GM19238 (cell line): Measurements from ENCODE around the gene FAM163B.

ENCODE experiments used
- DNase-seq: peaks from one replicate; pipeline ENCODE4 v3.0.0; 2011; ENCODE audit warnings: low spot score; ENCODE audit not compliant: insufficient read length

FAM163B gene

DNA sequence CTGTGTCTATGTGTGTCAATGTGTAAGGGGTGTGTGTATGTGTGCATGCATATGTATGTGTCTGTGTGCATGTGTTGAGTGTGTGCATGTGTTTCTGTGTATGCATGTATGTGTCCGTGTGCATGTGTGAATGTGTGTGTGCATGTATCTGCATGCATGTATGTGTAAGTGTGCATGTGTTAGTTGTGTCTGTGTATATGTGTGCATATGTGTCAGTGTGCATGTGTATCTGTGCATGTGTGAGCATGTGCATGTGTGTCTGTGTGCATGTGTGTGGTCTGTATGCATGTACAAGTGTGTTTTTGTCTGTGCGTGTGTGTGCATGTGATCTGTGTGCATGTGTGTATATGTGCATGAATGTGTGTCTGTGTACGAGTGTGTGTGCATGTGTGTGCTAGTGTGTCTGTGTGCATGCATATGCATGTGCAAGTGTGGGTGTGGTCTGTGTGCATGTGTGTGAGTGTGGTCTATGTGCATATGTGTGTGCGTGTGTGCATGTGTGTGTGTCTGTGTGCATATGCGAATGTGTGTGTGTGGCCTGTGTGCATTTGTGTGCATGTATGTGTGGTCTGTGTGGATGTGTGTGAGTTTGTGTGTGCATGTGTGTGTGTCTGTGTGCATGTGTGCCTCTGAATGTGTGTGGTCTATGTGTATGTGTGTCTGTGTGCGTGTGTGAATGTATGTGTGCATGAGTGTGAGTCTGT is 9.6 kb downstream of the FAM163B start:
- no peak for DNase-seq

DNA sequence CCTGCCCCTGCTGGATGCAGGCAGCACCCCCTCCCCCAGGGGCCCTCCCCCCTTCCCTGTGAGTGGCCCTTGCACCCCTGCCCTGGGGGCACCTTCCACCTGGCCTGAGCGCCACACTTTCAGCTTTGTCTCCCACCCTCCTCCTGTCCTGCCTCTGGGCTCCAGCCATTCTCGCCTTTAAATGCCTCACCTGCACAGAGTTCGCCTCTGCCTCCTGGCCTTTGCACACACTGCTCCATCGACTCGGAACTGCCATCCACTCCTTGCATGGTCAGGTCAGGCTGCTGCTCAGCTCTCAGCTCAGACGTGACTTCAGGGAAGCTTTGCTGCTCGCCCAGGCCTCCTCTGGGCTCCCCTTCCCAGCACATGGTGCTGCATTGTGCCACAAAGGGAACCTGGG is 10.2 kb downstream of the FAM163B start:
- DNase-seq: no peak

DNA sequence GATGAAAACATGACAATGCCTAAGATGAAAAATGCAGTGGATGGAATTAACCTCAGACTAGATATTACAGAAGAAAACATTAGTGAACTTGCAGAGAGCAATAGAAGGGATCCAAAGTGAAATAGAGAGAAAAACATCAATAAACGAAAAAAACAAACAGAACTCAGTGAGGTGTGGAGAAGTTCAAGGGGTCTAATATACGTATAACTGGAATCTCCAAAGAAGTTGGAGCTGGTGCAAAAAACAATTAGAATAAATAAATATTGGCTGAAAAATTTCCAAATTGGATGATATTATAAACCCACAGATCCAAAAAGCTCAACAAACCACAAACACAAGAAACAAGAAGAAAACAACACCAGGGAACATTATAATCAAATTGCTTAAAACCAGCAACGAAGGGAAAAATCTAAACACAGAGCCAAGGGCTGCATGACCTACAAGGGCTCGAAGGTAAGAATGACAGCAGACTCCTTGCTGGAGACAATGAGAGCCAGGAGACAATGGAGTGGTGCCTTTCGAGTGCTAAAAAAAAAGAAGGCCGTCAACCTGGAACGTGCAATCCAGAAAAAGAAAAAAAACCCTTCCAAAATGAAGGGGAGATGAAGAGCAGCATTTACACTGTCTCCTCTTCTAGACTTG is 11.8 kb downstream of the FAM163B start:
- no peak for DNase-seq

DNA sequence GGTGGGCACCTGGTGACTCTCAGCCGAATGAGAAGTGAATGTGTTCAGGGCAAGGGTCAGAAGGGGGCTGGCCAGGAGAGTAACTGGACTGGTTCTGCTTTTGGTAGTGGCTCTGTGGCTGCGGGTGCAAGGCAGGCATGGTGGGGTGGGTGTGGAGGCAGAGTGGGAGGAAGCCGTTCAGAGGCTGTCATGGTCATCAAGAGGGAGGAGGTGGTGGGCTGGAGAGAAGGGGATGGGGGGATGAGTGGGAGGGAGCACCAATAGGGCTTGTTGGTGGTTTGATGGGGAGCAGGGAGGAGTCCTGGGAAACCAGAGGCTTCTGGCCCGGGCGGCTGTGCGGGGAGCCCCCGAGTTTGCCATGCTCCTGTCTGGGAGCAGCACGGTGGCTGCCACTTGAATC is 13.3 kb downstream of the FAM163B start:
- DNase-seq: no peak

DNA sequence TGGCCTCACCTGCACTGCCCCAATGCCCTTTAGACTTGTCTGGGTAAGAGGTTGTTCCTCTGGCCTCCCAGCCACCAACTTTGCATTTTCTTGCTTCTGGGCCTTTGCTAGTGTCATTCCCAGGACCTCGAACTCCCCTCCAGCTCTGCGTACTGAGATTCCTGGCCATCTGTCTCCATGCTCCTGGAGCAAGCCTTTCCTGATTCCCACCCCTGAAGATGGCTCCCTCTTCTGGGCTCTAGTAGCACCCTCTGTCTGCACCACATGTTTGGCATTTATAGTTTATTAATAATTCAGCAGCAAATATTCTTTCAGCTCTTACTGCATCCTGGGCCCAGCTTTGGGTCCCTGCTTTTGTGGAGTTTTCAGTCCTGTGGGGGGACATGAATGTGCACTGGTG is 14.9 kb downstream of the FAM163B start:
- no peak for DNase-seq

DNA sequence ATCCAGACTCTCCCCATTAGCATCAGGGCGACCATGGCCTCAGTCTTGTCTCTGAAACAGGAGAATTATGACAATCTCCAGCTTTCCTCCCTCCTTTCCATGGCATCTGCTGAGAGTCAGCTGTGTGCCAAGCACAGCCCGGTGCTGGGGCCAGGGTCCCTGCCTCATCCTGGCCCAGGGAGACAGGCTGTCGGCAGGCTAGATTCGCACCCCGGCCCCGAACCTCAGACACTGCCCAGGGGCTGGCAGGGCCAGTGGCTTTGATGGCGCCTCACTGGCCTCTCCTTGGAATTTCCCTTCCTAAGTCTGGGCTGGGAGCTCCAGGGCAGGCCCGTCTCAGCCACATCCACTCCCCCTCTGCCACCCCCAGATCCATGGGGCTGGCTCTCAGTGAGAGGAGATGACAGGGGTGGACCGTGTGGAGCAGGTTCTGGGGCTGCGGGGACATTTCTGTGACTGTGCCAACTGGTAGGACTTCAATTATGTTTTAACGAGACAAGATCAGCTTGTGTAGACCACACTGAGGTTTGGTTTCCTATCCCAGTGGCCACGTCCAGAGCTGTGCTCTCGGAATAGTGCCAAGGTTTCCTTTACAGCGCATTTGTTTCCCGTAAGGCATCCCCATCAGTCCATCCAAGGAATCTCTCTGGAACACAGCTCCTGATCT is 15.5 kb downstream of the FAM163B start:
- DNase-seq: no peak

DNA sequence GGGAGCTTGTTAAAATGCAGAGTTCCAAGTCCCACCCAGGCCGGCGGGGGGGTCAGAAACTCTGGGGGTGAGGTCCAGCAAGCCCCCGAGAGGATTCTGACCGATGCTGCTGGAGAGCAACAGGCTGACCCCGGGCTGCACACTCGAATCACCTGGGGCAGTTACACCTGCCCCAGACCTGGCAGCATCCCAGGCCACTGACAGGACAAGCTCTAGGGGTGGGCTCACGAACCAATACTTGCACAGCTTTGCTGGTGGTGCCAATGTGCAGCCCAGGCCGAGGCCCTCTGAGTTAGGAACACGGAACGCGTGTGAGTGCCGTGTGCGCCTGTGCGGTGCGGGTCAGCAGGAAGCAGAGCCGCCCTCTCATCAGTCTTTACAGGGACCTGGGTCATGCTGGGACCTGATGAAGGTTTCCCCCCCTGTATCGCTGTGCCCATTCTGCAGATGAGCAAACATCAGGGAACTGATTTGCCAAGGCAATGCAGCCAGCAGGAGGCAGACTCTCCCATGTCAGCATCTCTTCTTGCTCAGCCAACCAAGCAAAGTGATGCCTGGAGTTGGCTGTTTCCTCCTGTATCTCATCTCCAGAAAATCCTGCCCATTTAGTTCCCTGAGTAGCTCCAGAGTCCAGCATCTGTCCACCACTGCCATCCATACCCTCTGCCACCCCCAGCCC is 16.3 kb downstream of the FAM163B start:
- DNase-seq: no peak

DNA sequence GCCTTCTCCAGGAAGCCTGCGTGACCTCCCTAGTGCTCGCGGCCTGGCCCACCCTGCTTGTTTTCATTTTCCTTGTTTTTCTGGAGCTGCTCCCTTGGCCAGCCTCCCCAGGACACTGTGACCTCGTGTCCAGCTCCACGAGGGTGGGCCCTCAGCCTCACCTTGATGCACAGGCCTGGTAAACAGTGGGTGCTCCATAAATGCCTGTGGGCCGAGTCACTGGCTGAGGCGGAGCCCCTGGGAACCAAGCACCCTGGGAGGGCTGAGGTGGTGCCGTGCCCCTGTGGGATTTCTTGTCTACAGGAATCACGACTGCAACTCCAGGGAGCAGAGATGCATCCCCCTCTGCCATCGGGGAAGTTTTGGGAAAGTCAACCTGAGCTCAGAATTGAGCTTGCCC is 17.2 kb downstream of the FAM163B start:
- no peak for DNase-seq

DNA sequence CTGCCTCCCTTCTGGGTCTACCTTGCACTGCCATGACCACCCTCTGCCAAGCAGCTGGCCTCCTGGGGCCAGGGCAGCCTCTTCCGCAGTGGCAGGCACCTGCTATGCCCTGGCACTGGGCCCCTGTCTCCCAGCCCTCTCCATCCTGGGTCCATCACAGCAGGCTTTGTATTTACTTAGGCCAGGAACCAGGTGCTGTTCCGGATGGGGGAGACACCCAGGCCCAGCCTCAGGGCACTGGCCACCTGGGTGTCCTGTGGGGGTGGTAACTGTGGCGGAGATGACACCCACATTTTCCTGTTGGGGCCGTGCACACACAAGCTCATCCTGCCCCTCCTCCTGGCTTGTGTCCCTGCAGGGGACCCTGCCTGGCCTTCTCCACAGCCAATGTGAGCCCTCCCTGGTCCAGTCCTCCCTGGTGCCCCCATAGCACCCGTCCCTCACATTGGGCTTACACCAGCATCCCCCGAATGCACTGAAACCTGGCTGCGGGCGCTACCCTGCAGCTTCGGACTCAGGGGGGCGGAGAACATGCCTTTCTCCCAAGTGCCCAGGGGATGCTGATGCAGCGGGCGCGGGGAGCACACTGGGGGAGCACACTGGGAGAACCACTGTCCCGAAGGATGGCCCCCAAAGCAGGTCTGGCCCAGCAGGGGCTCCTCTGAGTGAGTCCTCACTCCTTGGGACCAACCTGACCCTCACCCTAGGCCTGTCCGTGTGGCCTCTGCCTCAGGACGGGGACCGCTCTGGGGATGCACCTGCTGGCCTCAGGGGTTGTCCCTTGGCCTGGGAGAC is 17.9 kb downstream of the FAM163B start:
- DNase-seq: no peak

DNA sequence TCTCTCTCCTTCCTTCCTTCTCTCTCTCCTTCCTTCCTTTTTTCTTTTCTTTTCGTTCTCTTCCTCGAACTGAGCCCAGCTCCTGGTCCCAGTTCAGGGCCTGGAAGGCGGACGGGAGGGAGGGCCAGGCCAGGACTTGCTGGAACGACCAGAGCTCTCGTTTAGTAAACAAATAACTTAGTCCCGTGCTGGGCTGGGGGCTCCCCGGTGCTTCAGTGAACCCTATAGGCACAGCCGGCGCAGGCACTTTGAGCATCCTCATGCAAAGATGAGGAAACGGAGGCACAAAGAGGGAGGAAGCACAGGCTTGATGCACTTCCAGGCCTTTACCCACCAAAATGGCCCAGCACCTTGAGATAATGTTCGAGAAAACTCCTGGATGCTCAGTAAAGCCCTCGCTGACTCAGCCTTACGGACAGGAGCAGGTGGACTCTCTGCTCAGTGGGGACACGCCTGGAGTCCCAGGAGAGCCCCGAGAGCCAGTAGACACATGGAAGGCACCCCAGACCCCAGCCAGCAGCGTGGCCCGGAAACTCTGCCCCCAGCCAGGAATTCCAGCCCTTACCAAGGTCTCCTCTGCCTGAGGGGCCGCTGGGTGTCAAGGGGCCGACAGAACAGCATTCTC is 18.8 kb downstream of the FAM163B start:
- DNase-seq: no peak

DNA sequence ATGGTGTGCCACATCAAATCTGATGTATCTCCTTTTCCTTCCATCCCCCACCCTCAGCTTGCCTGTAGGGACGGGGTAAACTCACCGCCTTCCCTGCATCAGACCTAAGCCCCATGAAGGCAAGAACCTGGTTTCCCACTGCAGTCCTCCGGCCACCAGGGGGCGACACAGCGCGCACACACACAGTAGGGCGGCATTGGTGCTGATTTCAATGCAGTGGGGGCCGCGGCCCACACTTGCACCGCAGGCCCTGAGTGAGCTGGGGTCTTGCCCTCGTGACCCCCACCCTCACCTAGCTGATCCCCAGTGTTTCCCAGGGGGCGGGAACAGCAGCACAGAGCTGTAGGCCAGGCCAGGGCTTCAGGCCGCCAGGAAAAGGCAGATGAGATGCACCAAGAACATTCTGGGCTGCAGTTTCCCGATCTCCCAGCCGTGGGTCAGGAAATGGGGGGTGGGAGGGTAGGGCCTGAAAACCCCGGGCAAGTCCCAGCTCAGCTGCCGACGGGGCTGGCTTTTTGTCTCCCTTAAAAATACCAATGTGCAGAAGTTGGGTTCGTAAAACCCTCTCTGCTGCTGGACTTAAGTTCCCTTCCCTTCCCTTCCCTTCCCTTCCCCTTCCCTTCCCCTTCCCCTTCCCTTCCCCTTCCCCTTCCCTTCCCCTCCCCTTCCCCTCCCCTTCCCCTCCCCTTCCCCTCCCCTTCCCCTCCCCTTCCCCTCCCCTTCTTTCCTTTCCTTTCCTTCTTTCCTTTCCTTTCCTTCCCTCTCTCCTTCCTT is 19.5 kb downstream of the FAM163B start:
- no peak for DNase-seq

DNA sequence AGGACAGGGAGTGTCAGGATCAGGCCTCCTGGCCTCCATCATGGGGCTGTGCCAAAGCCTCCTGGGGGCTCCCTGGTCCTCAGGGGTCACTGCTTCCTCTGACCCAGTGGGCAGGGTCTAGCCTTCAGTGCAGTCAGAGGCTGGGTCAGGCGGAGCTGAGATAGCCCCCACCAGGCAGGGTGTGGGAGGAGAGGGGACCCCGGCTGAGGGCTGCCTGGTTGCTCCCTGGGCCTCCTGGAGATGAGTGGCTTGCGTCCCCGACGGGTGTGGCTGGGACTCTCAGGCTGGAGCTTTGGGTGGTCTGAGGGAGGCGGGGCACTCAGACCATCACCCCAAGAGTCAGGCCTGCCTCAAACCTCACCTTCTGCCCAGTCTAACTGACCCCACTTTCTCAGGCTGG is 21.7 kb downstream of the FAM163B start:
- DNase-seq: no peak

DNA sequence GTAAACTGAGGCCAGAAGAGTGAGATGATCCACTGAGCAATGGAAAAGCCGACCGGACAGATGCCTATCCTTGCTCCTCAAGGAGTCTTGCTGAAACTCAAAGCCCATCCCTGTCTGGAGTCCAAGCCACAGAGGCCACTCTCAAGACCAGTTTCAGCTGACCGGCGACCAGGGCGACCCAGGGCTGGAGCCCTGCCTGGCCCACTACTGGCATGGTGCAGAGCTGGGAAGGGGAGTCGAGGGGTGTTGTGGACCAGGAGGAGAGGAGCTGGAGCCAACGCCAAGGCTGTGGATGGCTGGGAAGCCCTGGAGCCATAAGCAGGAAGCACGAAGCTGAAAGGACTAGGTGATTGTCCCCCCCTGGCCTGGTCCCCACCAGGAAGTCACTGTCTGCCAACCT is 22.1 kb downstream of the FAM163B start:
- no peak for DNase-seq

DNA sequence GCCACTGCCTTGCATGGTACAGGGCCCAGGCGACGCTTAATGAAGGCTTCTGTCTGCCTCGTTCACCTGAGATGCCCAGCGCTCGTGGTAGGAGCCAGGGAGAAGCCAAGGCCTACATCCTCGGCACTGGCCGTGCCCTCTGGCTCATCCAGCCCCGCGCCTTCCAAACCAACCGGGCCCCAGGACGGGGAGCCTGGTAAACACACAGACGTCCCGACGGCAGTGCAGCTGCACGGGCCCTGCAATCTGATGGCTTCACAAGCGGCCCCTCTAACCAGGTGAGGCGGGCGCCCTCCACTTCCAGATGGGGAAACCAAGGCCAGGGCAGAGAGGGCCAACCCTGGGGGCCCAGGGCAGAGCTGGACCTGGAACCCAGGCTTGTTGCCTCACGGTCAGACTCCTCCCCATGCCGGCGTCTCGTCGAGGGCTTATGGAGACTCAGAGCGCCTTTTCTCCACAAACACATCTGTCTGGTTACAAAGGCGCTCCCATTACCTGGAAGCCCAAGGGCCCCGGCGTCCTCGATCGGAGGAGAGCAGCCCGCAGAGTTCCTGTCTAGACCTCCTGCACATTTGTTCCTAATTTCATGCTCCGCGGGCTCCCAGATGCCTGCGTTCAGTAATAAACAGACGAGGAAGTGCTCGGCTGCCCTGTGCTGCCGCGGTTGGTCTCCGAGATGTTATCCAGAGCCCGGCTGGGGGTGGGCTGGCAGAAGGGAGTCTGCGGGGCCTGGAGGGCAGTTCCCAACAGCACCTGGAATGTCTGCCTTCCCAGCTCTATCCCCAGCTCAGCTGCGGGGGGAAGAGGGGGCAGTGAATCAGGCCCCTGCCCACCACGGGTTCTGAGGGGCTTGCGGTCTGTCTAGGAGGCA is 23.5 kb downstream of the FAM163B start:
- no peak for DNase-seq

DNA sequence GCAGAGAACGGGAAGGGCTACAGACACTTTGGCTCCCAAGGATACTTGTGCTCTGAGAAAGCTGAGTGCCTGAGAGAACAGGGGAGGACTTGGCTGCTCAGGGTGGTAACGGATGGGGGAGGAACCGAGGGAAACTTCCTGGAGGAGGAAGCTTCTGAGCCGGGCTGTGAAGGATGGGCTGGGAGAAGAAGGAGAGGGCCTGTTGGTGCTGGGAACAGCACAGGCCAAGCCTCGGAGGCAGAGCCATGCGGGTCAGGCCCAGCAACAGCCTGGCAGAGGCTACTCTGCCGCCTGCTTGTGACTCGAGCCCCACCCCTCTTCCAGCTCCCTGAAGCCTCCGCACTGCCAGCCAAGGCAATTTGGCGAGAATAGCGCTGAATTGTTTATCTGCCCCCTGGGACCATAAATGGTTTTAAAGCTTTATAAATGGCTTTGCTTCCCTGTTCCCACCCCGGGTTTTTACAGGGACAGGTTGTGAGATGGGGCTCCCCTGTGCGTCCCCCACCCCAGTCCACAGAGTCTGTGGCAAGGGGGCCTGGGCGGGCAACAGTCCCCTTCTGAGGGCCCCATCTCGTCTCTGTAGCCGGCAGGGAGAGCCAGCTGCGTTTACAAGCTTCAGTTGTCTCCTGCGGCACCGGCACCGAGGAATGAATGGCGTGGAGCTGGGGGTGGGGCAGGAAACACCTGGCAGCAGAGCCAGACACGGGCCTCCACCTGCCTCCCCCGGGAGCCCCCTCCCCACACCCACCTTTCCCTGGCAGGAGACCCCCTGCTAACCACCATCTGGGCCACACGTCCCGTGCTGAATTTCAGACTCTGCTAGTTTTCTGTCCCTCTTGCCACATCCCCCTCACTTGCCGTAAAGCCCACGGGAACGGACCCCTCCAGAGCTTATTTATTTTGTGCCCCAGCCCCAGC is 24.4 kb downstream of the FAM163B start:
- DNase-seq: no peak

DNA sequence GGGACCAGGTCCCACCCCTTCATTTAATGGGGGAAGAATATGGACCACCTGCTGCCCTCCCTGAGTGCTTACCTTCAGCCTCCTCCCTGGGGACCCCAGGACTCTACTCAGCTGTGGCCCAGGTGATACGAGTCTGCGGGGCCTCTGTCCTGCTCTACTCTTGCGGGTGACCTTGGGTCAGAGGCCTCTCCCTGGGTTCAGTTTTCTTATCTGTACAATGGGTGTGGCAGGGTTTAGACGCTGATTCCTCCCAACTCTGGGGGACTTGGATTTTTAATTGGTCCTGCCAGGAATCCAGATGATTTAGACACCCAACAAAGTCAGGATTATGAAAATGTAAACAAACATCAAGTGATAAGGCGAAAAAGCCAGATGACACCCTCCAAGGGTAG is 25.0 kb downstream of the FAM163B start:
- DNase-seq: no peak

DNA sequence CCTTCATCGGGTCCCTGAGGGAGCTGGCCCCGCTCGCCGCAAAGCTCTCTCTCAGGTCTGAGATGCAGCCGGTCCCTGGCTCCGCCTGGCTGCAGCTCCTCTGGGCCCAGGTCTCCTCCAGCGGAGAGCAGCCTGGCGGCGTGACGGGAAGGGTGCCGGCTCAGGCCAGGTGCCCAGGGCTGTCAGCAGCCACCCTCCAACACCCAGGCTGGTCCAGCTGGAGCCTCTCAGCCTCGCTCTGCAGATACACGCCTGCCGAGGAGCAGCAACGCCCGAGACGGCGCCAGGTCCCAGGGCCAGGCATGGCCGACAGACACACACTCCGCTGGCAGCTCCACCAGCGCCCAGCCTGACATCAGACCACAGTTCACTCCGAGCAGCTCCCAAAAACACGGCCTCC is 25.6 kb downstream of the FAM163B start:
- DNase-seq: no peak

DNA sequence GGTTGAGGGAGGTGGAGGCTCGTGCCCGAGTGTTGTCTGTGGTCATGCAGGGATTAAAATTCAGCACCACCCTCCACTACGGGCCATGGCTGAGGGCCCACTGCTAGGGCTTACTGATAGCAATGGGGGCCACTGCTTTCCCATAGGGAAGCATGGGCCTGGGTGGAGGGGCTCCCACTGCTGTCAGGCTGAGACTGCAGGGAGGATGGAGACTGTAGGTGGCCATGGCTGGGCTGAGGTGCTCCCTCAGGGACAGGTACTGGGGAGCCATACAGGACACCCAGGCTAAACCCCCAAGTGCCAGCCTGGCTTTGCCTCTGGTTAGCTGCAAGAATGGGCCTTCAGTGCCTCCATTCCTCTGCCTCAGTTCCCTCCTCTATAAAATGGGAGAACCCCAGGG is 26.1 kb downstream of the FAM163B start:
- DNase-seq: no peak
